MM.1S (cell line): ENCODE data around the gene MEA1.

Experiments used
- CTCF ChIP-seq: fragments of 300-600 bp; sonication (generic); IDR thresholded peaks from 2 replicates; pipeline ENCODE4 v1.5.1; 2016; ENCODE audit warnings: antibody characterized with exemption, low read length, mixed read lengths
- EZH2 ChIP-seq: fragments of 300-600 bp; sonication (generic); optimal IDR thresholded peaks from 2 replicates; pipeline ENCODE3; 2017; ENCODE audit warnings: low read depth, mild to moderate bottlenecking, antibody characterized with exemption, low read length, mixed read lengths
- EZH2phosphoT487 ChIP-seq: fragments of 300-600 bp; sonication (generic); IDR thresholded peaks from 2 replicates; pipeline ENCODE4 v1.6.1; 2018; ENCODE audit warnings: antibody characterized with exemption, low read length

- TF ChIP-seq CTCF (no peak), EZH2 (no peak), EZH2phosphoT487 (no peak)
Measured at GRCh38 chr6:43040542-43041257, 27.0 kb upstream of the MEA1 start.
